ENCODE results near the gene HEMK1. TPM values are rescaled to one million over a fixed set of nuclear protein-coding genes. Genes with fewer than 3 reads are reported as not detected.

HEMK1 gene
- total RNA-seq, 2 experiments from 2014 or later, result 19.3 to 27.4 TPM

DNA sequence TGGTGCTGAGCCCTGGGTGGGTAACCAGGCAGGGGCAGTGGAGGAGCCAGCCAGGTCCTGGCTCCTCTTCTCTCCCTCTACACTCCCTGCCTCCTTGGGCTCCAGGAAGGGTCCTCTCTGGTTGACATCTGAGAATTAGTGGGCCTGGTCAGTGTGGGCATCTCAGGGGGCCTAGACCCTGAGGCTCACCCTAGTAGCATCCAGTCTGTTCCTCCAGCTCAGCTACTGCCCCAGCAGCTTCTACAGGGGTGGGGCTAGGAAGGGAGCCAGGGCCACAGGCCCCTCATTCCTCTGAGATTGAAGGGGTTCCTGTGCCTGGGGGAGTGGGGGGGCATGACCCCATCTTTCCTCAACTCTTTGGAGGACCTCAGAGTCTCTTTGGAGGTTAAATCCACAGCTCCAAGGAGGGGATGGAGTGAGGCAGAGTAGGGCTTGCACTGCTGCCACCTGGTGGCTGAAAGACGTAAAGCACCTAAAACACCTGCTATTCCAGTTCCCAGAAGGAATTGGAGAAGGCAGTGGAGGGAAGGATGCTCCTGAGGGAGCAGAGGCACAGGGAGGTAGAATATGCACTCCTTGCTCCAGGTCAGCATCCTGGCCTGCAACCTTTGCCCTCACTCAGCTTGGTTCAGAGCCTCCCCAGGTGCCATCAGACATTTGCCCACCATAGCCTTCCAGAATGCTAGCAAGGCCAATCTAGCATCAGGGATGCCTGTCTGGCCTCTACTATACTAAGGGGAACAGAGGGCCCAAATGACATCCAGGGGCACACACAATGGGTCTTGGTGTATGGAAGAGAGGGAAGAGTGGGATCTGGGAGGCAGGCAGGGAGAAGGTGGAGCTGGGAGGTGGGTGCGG is 26.9 kb upstream of the HEMK1 start:
- ChIA-PET CTCF (ENCODE audit: unreplicated experiment) (interaction anchor here (0.6 to 1.0 kb wide), 7 partner anchors 23 to 1121 kb away, joined by 3 to 8 read pairs (median 4); partner anchors contain the start of gene HEMK1), POLR2A (no interaction called here)
- Histone ChIP-seq H2AFZ (ENCODE audit: low read length) (no peak overlapping the region), H3K4me3 (ENCODE audit: low read depth, low read length, poor library complexity, severe bottlenecking) (no peak overlapping the region), H3K79me2 (ENCODE audit: insufficient read depth, low read depth, low read length) (no peaks in the 10 kb centered on the region), H3K4me1 (ENCODE audit: insufficient read depth, low read length, poor library complexity, severe bottlenecking) (no peaks in the 10 kb centered on the region), H4K20me1 (ENCODE audit: insufficient read depth, low read length) (no peaks in the 10 kb centered on the region), H3K4me2 (ENCODE audit: low read length) (no peak overlapping the region), H3K9me3 (ENCODE audit: low read length) (no peaks in the 10 kb centered on the region), H3K36me3 (ENCODE audit: insufficient read depth, low read length) (no peaks in the 10 kb centered on the region), H3K9me2 (ENCODE audit: insufficient read depth, low read length) (no peaks in the 10 kb centered on the region), H3K27ac (ENCODE audit: low read depth, low read length, poor library complexity, severe bottlenecking) (no peak overlapping the region)
- intact Hi-C loops (cut with micrococcal nuclease; ENCODE audit: unreplicated experiment), result loop anchor here (1.0 to 2.0 kb wide), 2 partner anchors 106 to 196 kb away; no protein-coding TSS in a partner anchor
- DNase-seq (ENCODE audit: low spot score), result peak; percentile 56
- no peak for TF ChIP-seq EZH2phosphoT487 (IDR thresholded peaks at IDR 0.05; ENCODE audit: borderline replicate concordance, low read depth, low read length)
- TF ChIP-seq, protein P1, sequence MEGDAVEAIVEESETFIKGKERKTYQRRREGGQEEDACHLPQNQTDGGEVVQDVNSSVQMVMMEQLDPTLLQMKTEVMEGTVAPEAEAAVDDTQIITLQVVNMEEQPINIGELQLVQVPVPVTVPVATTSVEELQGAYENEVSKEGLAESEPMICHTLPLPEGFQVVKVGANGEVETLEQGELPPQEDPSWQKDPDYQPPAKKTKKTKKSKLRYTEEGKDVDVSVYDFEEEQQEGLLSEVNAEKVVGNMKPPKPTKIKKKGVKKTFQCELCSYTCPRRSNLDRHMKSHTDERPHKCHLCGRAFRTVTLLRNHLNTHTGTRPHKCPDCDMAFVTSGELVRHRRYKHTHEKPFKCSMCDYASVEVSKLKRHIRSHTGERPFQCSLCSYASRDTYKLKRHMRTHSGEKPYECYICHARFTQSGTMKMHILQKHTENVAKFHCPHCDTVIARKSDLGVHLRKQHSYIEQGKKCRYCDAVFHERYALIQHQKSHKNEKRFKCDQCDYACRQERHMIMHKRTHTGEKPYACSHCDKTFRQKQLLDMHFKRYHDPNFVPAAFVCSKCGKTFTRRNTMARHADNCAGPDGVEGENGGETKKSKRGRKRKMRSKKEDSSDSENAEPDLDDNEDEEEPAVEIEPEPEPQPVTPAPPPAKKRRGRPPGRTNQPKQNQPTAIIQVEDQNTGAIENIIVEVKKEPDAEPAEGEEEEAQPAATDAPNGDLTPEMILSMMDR (conservative IDR thresholded peaks at IDR 0.05; ENCODE audit: low read length), result peak; percentile 95
- no TSS peak for BruUV-seq (replicated peaks)

GRCh38 chr3:50545781-50546180 is 23.5 kb upstream of the HEMK1 start:
- Histone ChIP-seq H4K20me1 (ENCODE audit: insufficient read depth, low read length) (no peaks in the 10 kb centered on the region), H3K27ac (ENCODE audit: low read depth, low read length, poor library complexity, severe bottlenecking) (no peak overlapping the region), H3K79me2 (ENCODE audit: insufficient read depth, low read depth, low read length) (no peaks in the 10 kb centered on the region), H3K9me3 (ENCODE audit: low read length) (no peaks in the 10 kb centered on the region), H3K36me3 (ENCODE audit: insufficient read depth, low read length) (no peaks in the 10 kb centered on the region), H3K4me1 (ENCODE audit: insufficient read depth, low read length, poor library complexity, severe bottlenecking) (no peaks in the 10 kb centered on the region), H3K4me2 (ENCODE audit: low read length) (no peak overlapping the region), H2AFZ (ENCODE audit: low read length) (no peak overlapping the region), H3K9me2 (ENCODE audit: insufficient read depth, low read length) (no peaks in the 10 kb centered on the region), H3K4me3 (ENCODE audit: low read depth, low read length, poor library complexity, severe bottlenecking) (no peak overlapping the region)
- no peak for DNase-seq (ENCODE audit: low spot score)
- TF ChIP-seq, protein P1 (conservative IDR thresholded peaks at IDR 0.05; ENCODE audit: low read length), result no peak
- TF ChIP-seq EZH2phosphoT487 (IDR thresholded peaks at IDR 0.05; ENCODE audit: borderline replicate concordance, low read depth, low read length), result no peak
- POLR2A ChIA-PET, result interaction anchor here (0.6 kb wide), 2 partner anchors 10 to 48 kb away, joined by 3 to 4 read pairs; no protein-coding TSS in a partner anchor
- intact Hi-C loops (cut with micrococcal nuclease; ENCODE audit: unreplicated experiment), result no loop called here
- CTCF ChIA-PET (ENCODE audit: unreplicated experiment), result interaction anchor here (0.6 kb wide), 1 partner anchor 182 kb away, joined by 3 read pairs; no protein-coding TSS in a partner anchor
- BruUV-seq (replicated peaks), result no TSS peak

- no TSS peak for BruUV-seq (replicated peaks)
- Histone ChIP-seq H3K79me2 (ENCODE audit: insufficient read depth, low read depth, low read length) (no peaks in the 10 kb centered on the region), H3K36me3 (ENCODE audit: insufficient read depth, low read length) (no peaks in the 10 kb centered on the region), H3K9me3 (ENCODE audit: low read length) (no peaks in the 10 kb centered on the region), H4K20me1 (ENCODE audit: insufficient read depth, low read length) (no peaks in the 10 kb centered on the region), H3K4me2 (ENCODE audit: low read length) (no peak overlapping the region), H3K4me3 (ENCODE audit: low read depth, low read length, poor library complexity, severe bottlenecking) (no peak overlapping the region), H2AFZ (ENCODE audit: low read length) (no peak overlapping the region), H3K4me1 (ENCODE audit: insufficient read depth, low read length, poor library complexity, severe bottlenecking) (no peaks in the 10 kb centered on the region), H3K9me2 (ENCODE audit: insufficient read depth, low read length) (no peaks in the 10 kb centered on the region), H3K27ac (ENCODE audit: low read depth, low read length, poor library complexity, severe bottlenecking) (no peak overlapping the region)
- no peak for DNase-seq (ENCODE audit: low spot score)
- POLR2A ChIA-PET, result no interaction called here
- CTCF ChIA-PET (ENCODE audit: unreplicated experiment), result interaction anchor here (0.7 to 0.9 kb wide), 2 partner anchors 55 to 200 kb away, joined by 3 read pairs; no protein-coding TSS in a partner anchor
- TF ChIP-seq, protein P1 (conservative IDR thresholded peaks at IDR 0.05; ENCODE audit: low read length), result no peak
- no peak for TF ChIP-seq EZH2phosphoT487 (IDR thresholded peaks at IDR 0.05; ENCODE audit: borderline replicate concordance, low read depth, low read length)
- intact Hi-C loops (cut with micrococcal nuclease; ENCODE audit: unreplicated experiment), result no loop called here
Observed at GRCh38 chr3:50549226-50549625, 20.1 kb upstream of the HEMK1 start.
